Measurements from ENCODE around the gene ARFRP1.

ARFRP1 gene

DNA sequence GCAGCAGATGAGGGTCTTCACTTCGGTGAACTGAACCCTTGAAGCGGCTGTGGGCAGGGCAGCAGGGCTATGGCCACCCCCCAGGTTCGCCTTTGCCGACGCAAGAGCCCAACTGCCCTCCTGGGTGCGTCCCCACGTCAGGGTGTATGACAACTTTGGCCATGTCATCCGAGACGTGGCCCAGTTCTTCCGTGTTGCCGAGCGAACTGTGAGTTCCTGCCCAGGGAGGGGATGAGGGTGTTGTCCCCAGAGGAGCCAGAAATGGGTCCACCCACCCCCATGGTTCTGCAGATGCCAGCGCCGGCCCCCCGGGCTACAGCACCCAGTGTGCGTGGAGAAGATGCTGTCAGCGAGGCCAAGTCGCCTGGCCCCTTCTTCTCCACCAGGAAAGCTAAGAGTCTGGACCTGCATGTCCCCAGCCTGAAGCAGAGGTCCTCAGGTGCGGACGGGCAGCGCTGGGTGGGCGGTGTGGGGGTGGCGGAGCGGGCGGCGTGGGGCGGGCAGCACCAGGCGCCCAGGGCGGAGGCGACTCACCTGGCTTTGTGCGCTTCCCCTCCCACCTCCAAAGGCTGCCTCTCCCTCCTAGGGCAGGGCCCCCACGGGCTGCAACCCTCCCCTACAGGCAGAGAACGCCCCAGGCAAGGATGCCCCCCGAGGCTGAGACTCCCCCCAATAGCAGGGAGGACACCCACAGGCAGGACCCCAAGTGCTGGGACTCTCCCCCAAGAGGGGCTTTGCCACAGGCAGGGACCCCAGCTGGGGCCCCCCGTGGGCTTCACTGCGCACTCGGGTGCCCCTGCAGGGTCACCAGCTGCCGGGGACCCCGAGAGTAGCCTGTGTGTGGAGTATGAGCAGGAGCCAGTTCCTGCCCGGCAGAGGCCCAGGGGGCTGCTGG is 17.5 kb downstream of the ARFRP1 start:
- DNase-seq, result no peak

DNA sequence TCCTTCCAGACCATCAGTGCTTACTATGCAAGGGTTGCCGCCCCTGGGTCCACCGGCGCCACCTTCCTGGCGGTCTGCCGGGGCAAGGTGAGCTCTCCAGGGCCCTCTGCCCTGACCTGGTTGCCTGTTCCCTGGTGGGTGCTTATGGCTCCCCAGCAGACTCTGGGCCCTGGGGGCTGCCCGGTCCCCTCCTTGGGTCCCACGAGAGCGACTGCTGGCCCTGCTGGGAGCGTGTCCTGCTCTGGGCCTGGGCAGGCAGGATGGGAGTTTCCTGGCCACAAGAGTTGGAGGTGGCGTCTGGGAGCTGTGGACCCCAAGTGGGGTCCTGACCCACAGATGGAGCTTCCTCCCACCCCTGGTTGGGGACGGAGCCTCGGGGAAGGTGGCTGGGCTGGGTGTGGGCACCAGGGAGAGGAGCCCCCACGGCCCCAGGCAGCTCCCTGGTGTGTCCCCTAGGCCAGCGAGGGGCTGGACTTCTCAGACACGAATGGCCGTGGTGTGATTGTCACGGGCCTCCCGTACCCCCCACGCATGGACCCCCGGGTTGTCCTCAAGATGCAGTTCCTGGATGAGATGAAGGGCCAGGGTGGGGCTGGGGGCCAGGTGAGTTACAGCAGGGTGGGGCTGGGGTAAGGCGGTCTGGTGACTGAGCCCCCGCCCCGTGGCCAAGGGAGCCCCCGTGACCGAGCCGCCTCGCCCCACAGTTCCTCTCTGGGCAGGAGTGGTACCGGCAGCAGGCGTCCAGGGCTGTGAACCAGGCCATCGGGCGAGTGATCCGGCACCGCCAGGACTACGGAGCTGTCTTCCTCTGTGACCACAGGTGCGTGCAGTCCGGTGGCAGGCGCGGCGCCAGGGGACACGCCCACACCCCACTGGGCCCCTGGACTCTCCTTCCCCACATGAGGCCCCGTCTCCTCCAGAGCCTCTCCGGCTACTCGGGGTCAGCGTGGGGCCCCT is 18.5 kb downstream of the ARFRP1 start:
- no peak for DNase-seq

DNA sequence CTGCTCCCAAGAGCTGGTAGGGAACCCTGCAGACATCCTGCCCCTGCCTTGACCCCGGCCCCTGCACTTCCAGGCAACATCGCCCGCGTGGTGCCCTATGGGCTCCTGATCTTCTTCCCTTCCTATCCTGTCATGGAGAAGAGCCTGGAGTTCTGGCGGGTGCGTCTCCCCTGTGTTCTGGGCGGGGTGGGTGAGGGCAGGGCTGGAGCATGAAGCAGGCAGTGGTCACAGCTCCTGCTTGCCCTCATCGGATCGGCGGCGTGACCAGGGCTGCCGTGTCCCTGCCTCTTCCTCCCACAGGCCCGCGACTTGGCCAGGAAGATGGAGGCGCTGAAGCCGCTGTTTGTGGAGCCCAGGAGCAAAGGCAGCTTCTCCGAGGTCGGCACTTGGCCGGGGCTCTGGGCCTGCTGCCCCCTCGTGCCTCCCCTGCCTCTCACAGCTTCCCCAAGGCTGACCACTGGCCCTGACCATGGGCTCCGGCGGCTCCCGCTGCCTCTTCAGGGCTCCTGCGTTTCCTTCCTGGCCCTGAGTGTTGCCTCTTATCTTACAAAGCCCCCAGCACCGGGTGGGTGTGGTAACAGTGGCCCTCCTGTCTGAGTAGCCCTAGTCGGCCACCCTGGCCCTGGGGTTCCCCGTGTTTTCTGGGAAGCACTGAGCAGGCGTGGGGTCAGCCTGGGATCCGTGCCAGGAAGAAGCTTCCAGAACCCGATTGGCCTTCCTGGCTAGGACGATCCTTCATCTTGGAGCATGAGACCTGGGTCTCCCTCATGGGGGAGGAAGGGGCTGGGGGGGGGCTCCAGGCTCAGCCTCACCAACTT is 19.3 kb downstream of the ARFRP1 start:
- no peak for DNase-seq

DNA sequence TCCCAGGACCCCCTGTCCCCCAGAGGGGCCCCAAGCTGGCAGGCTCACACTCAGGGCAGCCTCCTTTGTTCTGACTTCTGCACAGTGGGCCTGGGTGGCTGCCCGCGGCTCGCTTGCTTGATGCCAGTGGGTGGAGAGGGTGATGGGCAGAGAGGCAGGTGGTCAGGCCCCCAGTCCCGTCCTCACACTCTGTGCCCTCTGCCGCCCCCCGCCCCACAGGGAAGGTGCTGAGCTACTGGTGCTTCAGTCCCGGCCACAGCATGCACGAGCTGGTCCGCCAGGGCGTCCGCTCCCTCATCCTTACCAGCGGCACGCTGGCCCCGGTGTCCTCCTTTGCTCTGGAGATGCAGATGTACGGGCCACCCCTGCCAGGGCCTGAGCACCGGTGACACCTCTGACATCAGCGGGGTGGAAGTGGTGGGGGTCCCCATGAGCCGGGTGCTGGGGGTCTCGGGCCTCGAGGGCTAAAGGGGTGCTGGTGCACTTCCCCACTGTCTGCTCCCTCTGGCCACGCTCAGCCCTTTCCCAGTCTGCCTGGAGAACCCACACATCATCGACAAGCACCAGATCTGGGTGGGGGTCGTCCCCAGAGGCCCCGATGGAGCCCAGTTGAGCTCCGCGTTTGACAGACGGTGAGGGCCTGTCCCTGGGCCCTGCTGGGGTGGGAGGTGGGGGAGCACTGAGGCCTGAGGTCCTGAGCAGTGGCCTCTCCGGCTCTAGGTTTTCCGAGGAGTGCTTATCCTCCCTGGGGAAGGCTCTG is 20.2 kb downstream of the ARFRP1 start:
- no peak for DNase-seq

DNA sequence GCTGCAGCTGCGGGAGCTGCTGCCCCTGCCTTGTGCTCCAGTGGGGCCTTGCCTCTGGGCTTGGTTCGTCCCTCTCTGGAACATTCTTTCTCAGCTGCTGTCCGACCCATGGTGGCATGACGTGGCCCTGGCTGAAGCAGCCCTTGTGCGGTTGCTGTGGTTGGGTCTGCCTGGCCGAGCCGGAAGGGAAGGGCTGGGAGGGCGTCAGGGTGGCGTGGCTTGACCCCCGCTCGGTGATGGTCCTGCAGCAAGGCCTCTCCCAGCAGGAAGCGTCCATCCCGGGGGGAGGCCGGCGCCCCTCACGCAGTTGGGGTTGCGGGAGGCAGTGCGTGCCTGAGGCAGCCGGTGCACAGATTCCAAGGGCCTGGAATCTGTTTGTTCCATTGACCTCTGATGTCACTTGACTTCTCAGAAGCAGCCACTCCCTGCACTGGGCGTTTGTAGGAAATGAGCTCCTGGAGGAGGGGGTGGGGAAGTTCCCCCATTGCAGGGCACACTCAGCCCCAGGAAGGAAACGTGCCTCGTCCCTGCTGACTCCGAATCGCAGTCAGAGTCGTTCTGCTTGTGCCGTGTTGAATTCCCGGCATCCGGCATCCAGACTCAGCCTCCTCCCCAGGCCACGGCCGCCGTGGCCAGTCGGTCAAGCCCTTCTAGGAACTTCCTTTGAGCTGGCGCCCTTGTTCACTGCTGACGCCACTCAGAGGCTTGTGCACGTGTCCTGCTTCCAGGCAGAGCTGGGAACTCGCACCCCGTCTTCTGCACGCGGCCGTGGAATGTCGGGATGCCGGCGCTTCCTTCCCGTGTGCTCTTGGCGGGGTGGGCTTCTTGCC is 21.1 kb downstream of the ARFRP1 start:
- no peak for DNase-seq

DNA sequence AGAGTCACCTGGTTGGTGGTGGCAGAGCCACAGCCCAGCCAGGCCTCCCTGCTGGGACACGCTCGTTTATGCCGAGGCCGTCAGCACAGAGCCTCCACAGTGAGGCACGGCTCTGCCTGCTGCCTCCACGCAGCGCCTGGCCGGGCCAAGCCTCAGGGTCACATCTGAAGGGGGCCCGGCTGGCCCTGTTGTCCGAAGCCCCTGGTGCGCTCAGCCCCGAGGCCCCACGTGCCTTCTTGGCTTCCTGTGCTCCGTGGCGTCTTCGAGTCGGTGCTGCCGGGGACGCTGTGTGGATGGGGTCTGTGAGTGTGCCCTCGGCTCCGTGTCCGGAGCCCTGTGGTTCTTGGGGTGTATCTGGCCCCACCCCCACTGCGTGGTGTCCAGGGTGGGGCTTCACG is 21.7 kb downstream of the ARFRP1 start:
- DNase-seq, result no peak

DNA sequence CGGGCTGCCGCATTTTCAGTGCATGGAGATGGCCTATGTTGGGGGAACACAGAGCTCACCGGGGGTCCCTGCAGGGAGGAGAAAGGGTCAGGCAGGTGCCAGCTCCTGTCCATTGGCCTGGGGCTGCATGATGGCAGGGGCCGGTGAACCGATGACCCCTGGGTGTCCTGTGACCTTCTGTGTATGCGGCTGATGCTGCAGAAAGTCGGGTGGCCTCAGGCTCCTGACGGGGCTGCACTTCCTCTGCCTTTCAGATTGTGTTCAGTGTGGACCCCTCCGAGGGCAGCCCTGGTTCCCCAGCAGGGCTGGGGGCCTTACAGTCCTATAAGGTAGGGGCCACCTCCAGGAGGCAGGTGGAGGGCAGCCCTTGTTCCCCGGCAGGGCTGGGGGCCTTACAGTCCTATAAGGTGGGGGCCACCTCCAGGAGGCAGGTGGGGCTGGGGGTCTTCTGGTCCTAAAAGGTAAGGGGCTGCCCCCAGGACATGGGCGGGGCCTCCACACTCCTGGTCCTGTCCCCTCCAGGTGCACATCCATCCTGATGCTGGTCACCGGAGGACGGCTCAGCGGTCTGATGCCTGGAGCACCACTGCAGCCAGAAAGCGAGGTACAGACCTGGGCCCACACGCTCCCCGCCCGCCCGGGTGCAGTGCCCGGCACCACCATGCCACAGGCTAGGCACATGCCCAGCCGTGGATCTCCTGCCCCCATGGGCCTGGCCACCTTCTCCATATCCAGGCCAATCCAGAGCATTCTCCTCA is 22.3 kb downstream of the ARFRP1 start:
- no peak for DNase-seq

DNA sequence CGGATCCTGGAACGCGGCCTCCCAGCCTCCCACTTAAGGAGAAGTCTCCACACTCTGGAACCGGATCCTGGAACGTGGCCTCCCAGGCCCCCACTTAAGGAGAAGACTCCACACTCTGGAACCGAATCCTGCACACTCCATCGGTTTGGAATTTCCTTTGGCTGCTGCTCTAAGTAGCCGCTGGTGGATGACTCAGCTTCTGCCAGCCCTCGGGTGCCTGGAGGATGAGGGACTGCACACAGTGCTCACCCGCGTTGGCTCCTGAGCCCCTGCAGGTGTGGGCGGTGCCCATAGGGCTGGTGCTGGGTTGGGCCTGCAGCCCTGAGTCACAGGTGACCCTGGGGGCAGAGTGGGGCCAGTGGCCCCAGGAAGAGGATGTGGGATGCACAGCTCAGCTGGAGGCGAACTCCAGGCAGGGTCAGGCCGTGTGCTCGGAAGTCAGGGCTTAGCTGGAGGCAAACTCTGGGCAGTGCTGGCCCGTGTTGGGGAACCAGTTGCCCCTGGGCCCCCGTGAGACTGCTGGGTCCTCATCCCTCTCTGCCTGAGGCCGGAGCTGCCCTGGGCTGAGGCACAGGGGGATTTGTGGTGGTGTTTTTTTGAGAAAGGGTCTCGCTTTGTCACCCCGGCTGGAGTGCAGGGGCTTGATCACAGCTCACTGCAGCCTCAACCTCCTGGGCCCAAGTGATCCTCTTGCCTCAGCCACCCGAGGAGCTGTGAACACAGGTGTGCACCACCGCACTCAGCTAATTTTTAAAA is 25.2 kb downstream of the ARFRP1 start:
- DNase-seq, result no peak

DNA sequence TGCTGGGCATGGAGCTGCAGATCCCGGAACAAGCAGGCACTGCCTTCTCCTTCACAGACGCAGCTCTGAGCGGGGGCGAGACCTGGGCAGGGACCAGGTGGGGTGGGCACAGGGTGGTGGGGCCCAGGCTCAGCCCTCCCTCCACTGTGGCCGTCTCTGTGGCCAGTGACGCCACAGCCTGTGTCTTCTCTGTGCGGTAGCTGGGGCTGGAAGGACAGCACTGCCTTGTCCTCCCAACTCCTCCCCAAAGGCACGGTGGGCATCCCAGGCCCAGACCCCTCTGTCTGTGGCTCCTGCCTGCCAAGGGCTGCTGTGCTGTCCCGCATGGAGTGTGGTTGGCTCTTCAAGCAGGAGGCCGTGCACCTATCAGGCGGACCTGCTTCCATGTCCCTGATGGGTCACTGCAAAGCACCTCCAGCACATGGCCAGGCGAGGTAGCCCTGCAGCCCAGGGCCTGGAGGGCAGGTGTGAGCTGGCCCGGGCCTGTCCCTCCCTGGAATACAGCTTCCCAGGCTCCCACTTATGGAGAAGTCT is 26.1 kb downstream of the ARFRP1 start:
- DNase-seq, result no peak

DNA sequence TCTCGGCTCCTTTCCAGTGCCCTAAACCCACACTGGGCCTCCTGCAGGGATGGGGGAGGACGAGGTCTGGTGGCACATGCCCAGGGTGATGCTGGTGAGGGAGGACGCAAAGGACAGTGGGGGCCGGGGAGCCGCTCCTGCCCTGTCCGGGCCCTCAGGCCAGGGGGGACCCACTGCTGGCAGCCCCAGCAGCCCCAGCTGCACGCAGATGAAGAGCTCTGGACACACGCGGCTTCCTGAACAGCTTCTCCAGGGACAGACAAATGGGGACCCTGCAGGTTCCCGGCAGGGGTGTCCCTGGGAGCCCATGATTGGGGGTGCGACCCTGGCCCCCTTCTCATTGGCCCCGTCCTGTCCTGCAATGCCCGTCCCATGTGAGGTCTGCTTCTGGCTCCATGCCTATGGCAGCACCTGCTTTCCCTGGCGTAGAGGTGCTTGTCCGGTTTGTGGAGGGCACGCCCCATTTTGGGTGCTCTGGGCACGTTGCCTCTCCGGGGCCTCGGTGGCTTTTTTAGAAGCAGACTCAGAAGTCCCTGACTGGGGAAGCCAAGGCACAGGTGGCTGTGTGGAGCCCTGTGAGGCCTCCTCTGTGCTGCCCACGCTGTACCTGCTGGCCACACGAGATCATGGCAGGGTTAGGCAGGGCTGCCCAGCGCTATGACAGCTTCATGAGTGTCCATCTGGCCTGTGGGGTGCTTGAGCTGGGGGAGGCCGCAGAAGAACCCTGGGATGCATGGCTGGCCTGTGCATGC is 26.7 kb downstream of the ARFRP1 start:
- no peak for DNase-seq

DNA sequence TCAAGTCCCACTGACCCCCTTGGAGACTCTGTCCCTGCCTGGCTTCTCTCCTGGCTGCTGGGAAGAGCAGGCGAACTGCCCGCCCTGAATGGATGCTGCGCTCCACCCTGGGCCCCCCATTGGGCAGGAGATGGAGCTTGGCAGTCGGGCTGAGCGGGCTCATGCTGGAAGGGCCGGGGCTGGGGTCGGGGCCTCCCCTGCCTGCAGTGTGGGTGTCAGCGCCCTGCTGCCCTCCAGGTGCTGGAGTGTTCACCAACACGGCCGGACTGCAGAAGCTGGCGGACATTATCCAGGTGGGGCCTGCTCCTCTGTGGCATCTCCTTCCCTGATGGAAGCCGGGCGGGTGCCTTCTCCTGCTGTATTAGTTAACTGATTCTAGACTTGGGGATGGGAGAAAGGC is 27.3 kb downstream of the ARFRP1 start:
- no peak for DNase-seq

DNA sequence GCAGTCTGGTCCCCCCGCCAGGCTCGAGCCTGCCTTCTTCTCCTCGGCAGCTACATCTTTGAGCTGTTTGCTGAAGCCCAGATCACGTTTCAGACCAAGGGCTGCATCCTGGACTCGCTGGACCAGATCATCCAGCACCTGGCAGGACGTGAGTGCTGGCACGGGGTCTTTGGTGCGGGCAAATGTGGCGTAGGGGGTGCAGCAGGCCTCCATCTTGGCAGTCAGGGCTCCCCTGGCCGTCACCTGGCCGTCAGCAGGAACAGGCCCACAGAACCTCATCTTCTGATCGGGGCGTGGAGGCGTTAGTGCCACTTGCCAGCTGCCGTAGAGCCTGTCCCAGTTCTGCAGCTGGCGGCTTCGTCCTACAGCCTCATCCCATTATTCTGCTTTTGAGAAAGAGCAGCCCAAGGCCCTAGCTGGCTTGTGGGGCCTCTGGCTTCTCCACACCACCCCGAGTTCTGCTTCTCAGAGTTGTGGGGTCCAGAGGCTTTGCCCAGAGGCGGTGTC is 27.9 kb downstream of the ARFRP1 start:
- no peak for DNase-seq

DNA sequence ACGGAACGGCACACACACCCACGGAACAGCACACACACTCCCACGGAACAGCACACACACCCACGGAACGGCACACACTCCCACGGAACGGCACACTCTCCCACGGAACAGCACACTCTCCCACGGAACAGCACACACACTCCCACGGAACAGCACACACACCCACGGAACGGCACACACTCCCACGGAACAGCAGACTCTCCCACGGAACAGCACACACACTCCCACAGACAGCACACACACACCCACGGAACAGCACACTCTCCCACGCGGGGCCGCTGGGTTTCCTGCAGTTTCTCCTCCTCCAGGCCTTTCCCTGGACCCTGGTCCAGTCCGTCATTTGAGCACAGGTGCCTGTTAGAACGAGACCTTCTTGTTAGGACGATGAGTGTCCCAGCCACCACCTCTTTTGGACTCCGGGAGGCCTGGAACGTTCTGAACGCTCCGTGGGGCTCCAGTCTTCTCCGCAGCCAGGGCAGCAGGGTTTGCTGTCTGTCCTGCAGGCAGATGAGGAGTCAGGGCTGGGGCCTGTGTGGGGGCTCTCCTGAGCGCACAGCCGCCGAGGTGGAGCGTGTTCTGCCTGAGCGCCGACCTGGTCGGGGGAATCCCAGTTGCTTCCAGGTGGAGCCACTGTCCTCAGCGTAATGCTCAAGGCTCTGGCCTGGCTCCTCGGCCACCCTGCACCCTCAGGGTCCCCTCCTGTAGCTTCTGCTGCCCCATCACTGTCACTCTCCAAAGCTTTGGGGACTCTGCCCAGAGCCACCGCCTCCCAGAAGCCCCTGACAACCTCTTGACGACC is 28.9 kb downstream of the ARFRP1 start:
- DNase-seq, result no peak

DNA sequence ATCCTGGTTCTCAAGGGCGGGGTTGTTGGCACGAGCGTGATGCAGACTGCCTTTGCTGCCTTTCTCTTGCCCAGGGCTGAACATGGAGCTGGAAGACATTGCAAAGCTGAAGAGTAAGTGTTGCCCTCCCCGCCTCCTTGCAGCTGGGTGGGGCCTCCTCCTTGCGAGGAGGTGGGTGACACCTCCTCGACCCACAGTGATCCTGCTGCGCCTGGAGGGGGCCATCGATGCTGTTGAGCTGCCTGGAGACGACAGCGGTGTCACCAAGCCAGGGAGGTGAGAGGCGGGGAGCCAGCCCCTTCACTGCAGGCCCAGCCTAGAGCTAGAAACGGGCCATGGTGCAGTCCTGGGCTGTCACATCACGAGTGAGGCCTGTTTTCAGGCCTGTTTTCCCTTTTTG is 29.7 kb downstream of the ARFRP1 start:
- DNase-seq, result no peak

DNA sequence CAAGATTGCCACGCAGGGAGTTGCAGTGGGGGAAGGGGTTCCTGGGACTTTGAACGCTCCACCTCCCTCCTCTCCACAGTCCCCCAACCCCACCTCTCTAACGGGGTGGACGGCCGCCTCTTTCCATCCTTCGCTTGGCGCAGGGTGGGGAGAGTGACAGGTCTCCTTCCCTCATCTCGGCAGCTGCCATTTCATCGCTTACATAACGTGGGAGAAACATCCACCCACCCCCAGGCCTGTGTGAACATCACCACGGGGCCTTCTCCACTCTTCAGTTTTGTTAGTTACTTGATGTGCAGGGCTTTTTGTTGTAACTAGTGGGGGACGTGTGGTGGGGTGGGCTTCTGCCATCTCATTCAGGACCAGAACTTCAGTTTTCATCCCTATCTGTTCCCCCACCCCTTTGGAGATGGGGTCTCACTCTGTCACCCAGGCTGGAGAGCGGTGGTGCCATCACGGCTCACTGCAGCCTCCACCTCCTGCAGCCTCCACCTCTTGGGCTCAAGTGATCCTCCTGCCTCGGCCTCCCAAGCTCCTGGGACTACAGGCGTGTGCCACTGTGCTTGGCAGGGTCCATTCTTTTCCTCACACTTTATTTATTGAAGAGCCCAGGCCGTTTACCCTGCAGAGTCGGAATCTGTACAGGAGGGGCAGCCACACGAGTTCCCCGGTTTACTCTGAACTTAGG is 32.0 kb downstream of the ARFRP1 start:
- no peak for DNase-seq

DNA sequence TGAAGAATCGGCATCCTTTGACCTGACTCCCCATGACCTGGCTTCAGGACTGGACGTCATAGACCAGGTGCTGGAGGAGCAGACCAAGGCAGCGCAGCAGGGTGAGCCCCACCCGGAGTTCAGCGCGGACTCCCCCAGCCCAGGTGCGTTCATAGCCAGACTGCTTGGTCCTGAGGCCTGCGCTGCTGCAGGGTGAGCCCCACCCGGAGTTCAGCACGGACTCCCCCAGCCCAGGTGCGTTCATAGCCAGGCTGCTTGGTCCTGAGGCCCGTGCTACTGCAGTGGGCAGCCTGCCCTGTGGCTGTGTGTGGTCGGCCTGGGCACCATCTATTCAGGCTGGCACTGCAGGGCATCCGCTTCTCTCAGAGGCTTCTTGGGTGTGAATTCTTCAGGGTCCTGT is 33.8 kb downstream of the ARFRP1 start:
- DNase-seq, result no peak

DNA sequence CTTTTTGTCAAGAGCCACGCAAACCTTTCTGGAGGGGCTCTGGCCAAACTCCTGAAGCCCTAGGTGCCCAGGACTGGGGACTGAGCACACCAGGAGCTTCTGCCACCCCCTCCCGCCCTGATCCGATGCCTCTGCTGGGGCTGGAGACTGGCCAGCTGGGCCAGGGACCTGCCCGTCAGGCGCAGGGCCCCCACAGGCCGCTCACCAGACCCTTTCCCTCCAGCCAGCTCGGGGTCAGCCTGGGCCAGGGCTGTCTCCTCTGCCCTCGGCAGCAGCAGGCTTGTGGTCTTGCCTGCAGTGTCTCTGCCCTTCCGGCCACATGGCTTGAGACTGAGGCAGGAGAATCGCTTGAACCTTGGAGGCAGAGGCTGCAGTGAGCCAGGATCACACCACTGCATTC is 35.1 kb downstream of the ARFRP1 start:
- no peak for DNase-seq

Measured in DMS 273 treated with DMSO at 0.1 percent for 48 hours (cell line).